Ovary (tissue), 3 donors: ENCODE measurements around the gene TAMM41.

ENCODE experiments used
- CTCF ChIP-seq, 3 donors: fragments of 450-650 bp in 2 of 3; fragments of 200-600 bp in 1 of 3; IDR thresholded peaks; one replicate each; pipeline versions ENCODE4 v1.5.1 to v1.8.0; 2016 to 2022; ENCODE audit warnings: antibody characterized with exemption in 3 of 3, mild to moderate bottlenecking in 1 of 3
- EP300 ChIP-seq: sonication (generic); formaldehyde crosslinking; IDR thresholded peaks from one replicate; pipeline ENCODE4 v1.6.1; 2017; ENCODE audit warnings: antibody characterized with exemption
- POLR2A ChIP-seq: fragments of 450-650 bp; IDR thresholded peaks from one replicate; pipeline ENCODE4 v1.6.1; 2017; ENCODE audit warnings: antibody characterized with exemption, mild to moderate bottlenecking, moderate library complexity
- donor health status: DM: no; HTN: no; CAD: no.

- TF ChIP-seq POLR2A (peak; percentile 9), CTCF (IDR thresholded peaks at IDR 0.05) (peak; percentile 81 to 86 (median 81)), EP300 (no peak)
Measured at GRCh38 chr3:11846281-11847266, at the start of gene TAMM41.
